Articular chondrocyte of knee joint (primary cell): Measurements from ENCODE around the gene FSTL1. TPM values are rescaled to one million over a fixed set of nuclear protein-coding genes. Genes with fewer than 3 reads are reported as not detected.

Source experiments
- total RNA-seq: library from RNA; depleted of rRNA; stranded (reverse); fragments of >200 nt; gene quantifications from 2 replicates; pipeline ENCODE4 v1.2.3, GENCODE V29; 2012

Gene FSTL1
- 2,986 and 3,294 TPM in 2 replicates for total RNA-seq

GRCh38 chr3:120450600-120451271 is at the start of gene FSTL1:
Gene FSTL1 (minus strand): TSS chr3:120450992. CDS start chr3:120450746, 246 bp downstream.

GRCh38 chr3:120348991-120349854 is 101.6 kb downstream of the FSTL1 start, which contains the start of gene LRRC58:
Gene LRRC58 (minus strand): TSS chr3:120349354. CDS start chr3:120349243, 111 bp downstream.

Other genes starting within 250 kb of the FSTL1 start
- 1.2 and 1.5 TPM in 2 replicates for gene GPR156, start 165.8 kb downstream of the FSTL1 start, total RNA-seq
- 43.6 and 46.8 TPM in 2 replicates for gene LRRC58, start 101.6 kb downstream of the FSTL1 start, total RNA-seq
- 54.0 TPM in 2 replicates for gene NDUFB4, start 145.3 kb upstream of the FSTL1 start, total RNA-seq
- gene HGD, start 231.2 kb upstream of the FSTL1 start, total RNA-seq, result 0.13 and 0.22 TPM in 2 replicates